HG03565 (cell line): ENCODE results near the gene CATSPER1.

Source experiments
- ATAC-seq: cut with Tn5 transposase; IDR thresholded peaks from one replicate; pipeline ENCODE4 v1.9.1; 2021; ENCODE audit warnings: mild to moderate bottlenecking, moderate library complexity; ENCODE audit not compliant: unreplicated experiment

CATSPER1 gene

DNA sequence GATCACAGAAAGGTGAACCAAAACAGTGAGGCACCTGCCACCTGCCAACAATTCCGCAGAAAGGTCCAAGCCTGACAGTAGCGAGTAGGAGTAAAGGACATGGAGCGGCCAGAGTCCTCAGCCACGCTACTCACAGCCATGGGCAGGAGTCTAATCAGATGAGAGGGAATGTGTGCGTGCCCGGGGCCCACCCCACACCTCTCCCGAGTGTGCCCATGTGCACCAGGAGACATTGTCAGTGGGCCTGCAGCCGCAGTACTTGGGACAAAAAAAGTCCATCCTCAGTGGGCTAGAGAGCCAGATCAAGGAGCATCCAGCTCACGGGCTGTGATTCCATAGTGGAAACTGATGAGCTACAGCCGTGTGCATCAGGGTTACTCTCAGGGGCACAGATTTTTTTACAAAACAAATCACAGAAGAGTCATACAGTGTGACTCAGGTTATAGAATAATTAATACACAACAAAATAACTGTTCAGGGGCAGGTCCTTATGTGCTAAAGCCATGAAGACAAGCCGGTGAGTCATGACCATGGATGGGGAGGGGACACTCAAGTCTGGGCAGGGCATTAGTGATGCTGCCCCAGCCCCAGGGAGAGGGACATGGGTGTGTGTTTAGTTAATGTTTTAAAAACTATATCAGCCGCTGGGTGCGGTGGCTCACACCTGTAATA, 52.7 kb downstream of the CATSPER1 start:
- ATAC-seq, result no peak

GRCh38 chr11:65972116-65972515, 54.2 kb downstream of the CATSPER1 start:
- ATAC-seq, result no peak

- no peak for ATAC-seq
Measured at GRCh38 chr11:65968600-65969482, 57.4 kb downstream of the CATSPER1 start.

DNA sequence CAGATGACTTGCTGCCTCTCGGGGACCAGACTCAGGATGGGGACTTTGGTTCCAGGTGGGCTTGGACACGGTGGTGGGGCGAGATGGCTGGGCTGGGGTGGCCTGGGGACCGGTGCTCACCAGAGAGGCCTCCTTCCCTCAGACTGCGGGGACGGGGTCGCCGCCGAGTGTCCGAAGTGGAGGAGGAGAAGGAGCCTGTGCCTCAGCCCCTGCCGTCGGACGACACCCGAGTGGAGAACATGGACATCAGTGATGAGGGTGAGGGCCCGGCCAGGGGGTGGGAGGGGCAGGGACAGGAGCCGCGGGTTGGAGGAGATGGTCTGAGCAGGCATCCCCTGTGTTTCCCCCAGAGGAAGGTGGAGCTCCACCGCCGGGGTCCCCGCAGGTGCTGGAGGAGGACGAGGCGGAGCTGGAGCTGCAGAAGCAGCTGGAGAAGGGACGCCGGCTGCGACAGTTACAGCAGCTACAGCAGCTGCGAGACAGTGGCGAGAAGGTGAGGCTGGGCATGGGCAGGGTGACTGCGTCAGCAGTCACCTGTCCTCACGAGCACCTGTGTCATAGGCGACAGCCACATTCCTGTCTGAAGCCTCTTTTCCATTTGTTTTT, 58.8 kb downstream of the CATSPER1 start:
- no peak for ATAC-seq
